Tibial nerve (tissue), 4 donors: ENCODE results near the gene EPB41. TPM values are rescaled to one million over a fixed set of nuclear protein-coding genes. Genes with fewer than 3 reads are reported as not detected.

ENCODE experiments used
- DNase-seq, 2 donors: peaks; one replicate each; pipeline ENCODE4 v3.0.0-alpha.2; 2019; ENCODE audit warnings: low spot score in 2 of 2
- H3K27ac ChIP-seq, 4 donors: fragments of 200-600 bp; sonication (generic) in 3 of 4; one replicate each; pipeline ENCODE4 v1.5.1; 2017 to 2019; ENCODE audit warnings: mild to moderate bottlenecking in 1 of 4
- H3K27me3 ChIP-seq, 2 donors: fragments of 200-600 bp; sonication (generic) in 1 of 2; one replicate each; pipeline versions ENCODE4 v1.5.1 to v1.6.0; 2017 to 2019
- H3K36me3 ChIP-seq, 3 donors: fragments of 200-600 bp; sonication (generic); one replicate each; pipeline ENCODE4 v1.5.1; 2018 to 2019
- H3K4me1 ChIP-seq, 4 donors: fragments of 200-600 bp; sonication (generic) in 3 of 4; one replicate each; pipeline ENCODE4 v1.5.1; 2017 to 2019
- H3K4me3 ChIP-seq, 4 donors: fragments of 200-600 bp; sonication (generic) in 3 of 4; one replicate each; pipeline ENCODE4 v1.5.1; 2017 to 2019; ENCODE audit warnings: mild to moderate bottlenecking in 1 of 4, moderate library complexity in 1 of 4
- H3K9me3 ChIP-seq, 4 donors: fragments of 200-600 bp; sonication (generic) in 3 of 4; one replicate each; pipeline ENCODE4 v1.5.1; 2017 to 2019
- EP300 ChIP-seq, 2 donors: sonication (generic); formaldehyde crosslinking; IDR thresholded peaks; one replicate each; pipeline ENCODE4 v1.6.1; 2017; ENCODE audit warnings: antibody characterized with exemption in 2 of 2, mild to moderate bottlenecking in 1 of 2
- POLR2A ChIP-seq, 2 donors: fragments of 450-650 bp; IDR thresholded peaks; one replicate each; pipeline ENCODE4 v1.6.1; 2017; ENCODE audit warnings: antibody characterized with exemption in 2 of 2, mild to moderate bottlenecking in 2 of 2, moderate library complexity in 2 of 2
- whole genome bisulfite sequencing, 2 donors: methylation state at CpG; one replicate each; pipeline ENCODE4 v1.1.5; 2018; 5-methylcytosine and 5-hydroxymethylcytosine counted together
- total RNA-seq, 4 donors: library from RNA; depleted of rRNA; stranded (reverse); fragments of >200 nt; gene quantifications; one replicate each; pipeline ENCODE4 v1.1.0, GENCODE V29; 2016
- TF ChIP-seq, protein P1 (sequence below), 5 experiments: fragments of 200-600 bp in 3 of 5; fragments of 450-650 bp in 2 of 5; sonication (generic) in 3 of 5; IDR thresholded peaks; one replicate each; pipeline ENCODE4 v1.5.1; 2016 to 2019; ENCODE audit warnings: antibody characterized with exemption in 5 of 5, mild to moderate bottlenecking in 3 of 5, moderate library complexity in 2 of 5

The EPB41 gene
- total RNA-seq, 4 donors from 2014 or later, result 13.9 to 22.1 (median 16.0) TPM

DNA sequence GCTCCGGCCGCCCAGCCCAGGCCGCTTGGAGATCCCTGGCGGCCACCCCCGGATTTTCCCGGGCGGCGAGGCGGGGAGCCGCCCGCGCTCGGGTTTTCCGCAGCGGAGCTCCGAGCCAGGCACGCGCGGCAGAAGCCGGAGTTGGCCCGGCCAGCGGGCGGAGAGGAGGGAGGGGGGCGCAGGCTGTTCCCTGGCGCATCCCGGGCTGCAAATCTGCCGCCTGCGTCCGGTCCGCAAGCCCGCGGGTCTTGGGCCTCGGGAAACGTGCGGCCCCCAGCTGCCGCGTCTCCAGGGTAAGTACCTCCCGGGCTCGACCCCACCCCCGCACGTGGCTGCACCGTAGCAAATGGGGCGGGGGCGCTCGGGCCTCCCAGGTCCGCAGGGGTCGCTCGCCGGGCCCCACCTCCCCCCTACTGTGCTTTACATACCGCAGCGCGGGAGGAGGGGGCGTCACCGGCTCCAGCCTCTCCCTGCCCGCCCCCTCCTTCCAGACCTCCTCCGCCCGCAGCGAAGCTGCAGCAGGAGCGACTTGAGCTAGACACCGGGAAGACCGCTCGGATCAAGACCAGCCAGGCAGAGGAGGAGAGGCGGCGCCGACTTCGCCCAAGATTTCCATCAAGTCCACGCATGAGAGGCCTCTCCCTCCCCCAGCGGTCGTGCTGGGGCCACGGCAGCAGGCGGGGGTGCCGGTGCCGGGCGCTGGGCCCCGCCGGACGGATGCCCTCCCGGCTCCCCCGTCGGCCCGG, 207.7 kb downstream of the EPB41 start:
- no peak for DNase-seq
- peak overlapping the region; percentile 90 to 96 (median 92) for H3K27ac ChIP-seq
- 1% methylated on average over 29 to 58 of the region's 81 CpGs for WGBS, 2 donors
- H3K4me1 ChIP-seq, result peaks cover 0 to 38% (median 15%) of the 10 kb centered on the region in 4 donors
- peaks cover 0 to 32% of the 10 kb centered on the region in 2 donors for H3K27me3 ChIP-seq
- H3K9me3 ChIP-seq, result no peaks in the 10 kb centered on the region
- H3K36me3 ChIP-seq, result no peaks in the 10 kb centered on the region
- TF ChIP-seq, protein P1, sequence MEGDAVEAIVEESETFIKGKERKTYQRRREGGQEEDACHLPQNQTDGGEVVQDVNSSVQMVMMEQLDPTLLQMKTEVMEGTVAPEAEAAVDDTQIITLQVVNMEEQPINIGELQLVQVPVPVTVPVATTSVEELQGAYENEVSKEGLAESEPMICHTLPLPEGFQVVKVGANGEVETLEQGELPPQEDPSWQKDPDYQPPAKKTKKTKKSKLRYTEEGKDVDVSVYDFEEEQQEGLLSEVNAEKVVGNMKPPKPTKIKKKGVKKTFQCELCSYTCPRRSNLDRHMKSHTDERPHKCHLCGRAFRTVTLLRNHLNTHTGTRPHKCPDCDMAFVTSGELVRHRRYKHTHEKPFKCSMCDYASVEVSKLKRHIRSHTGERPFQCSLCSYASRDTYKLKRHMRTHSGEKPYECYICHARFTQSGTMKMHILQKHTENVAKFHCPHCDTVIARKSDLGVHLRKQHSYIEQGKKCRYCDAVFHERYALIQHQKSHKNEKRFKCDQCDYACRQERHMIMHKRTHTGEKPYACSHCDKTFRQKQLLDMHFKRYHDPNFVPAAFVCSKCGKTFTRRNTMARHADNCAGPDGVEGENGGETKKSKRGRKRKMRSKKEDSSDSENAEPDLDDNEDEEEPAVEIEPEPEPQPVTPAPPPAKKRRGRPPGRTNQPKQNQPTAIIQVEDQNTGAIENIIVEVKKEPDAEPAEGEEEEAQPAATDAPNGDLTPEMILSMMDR (IDR thresholded peaks at IDR 0.05), result no peak
- TF ChIP-seq EP300 (IDR thresholded peaks at IDR 0.05) (no peak), POLR2A (IDR thresholded peaks at IDR 0.05) (no peak)
- peak overlapping the region; percentile 64 to 76 (median 70) for H3K4me3 ChIP-seq

DNA sequence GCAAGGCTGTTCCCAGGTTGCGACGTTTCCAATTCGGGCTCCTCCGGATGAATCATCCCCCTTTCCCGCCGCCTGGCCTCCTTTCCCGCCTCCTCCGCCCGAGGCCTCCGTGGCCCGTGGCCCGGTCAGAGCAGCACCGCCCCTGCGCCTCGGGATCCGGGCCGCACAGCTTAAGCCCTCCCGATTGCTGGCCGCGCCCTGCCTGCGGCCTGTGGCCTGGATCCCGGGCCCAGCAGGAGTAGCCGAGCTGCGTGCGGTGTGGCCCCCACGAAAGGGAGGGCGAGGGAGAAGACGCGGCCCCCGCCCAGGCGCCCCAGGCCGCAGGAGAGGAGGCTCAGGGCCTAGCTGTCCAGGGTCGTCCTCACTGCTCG, 208.3 kb downstream of the EPB41 start:
- H3K27me3 ChIP-seq, result peaks cover 0 to 32% of the 10 kb centered on the region in 2 donors
- peak in 1 of 2 donors; percentile 55 for DNase-seq
- peak in 1 of 2 donors; percentile 41 for TF ChIP-seq POLR2A (IDR thresholded peaks at IDR 0.05)
- TF ChIP-seq, protein P1 (IDR thresholded peaks at IDR 0.05), result no peak
- peak in 1 of 2 donors; percentile 65 for TF ChIP-seq EP300 (IDR thresholded peaks at IDR 0.05)
- H3K4me3 ChIP-seq, result peak overlapping the region; percentile 64 to 76 (median 70)
- no peaks in the 10 kb centered on the region for H3K36me3 ChIP-seq
- 3 to 12% methylated on average over 12 to 24 of the region's 34 CpGs for WGBS, 2 donors
- peak overlapping the region; percentile 90 to 96 (median 92) for H3K27ac ChIP-seq
- peaks cover 0 to 38% (median 15%) of the 10 kb centered on the region in 4 donors for H3K4me1 ChIP-seq
- no peaks in the 10 kb centered on the region for H3K9me3 ChIP-seq

DNA sequence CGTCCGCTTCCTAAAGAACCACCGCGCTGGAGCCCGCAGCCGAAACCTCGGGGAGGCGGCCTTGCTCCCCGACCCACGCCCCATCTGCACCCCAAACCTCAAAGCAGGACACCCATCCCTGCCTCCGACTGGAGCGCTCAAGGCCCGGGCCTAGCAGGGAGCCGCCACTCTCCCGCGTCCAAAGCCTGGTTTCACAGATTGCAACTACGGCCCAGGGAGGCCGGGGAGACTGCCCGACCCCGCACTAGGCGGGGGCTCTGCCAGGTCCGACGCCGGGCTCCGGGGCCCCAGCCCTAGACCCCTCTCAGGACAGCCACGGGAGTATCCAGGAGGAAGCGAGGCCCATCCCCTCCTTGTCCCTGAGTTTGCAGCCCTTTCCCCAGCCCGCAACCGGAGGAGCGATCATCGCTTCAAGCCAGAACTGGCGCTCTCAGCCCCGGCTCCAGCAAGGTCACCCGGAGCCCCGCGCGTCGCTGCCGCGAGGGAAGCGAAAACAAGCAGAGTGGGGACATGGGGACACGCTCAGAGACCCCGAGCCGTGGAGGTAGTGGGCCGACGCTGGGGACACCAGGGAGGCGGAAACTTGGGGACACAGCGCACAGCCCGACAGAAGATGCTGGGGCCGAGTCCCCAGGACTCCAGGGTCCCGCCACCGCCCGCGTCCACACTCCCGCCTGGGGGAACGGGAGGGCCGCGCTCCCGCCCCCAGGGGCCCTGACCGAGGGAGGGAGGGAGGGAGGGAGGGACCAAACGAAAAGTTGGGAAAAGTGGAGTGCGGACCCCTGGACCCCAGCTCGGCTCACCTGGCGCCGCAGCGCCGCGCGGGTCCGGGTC, 208.9 kb downstream of the EPB41 start:
- Histone ChIP-seq H3K9me3 (no peaks in the 10 kb centered on the region), H3K4me1 (peaks cover 0 to 38% (median 15%) of the 10 kb centered on the region in 4 donors), H3K27me3 (peaks cover 0 to 32% of the 10 kb centered on the region in 2 donors), H3K36me3 (no peaks in the 10 kb centered on the region), H3K4me3 (peak overlapping the region; percentile 64 to 76 (median 70)), H3K27ac (peak overlapping the region; percentile 90 to 96 (median 92))
- WGBS, 2 donors, result 4 to 19% methylated on average over 22 to 51 of the region's 70 CpGs
- DNase-seq, result no peak
- TF ChIP-seq EP300 (IDR thresholded peaks at IDR 0.05), result peak in 1 of 2 donors; percentile 10
- TF ChIP-seq POLR2A (IDR thresholded peaks at IDR 0.05), result no peak

DNA sequence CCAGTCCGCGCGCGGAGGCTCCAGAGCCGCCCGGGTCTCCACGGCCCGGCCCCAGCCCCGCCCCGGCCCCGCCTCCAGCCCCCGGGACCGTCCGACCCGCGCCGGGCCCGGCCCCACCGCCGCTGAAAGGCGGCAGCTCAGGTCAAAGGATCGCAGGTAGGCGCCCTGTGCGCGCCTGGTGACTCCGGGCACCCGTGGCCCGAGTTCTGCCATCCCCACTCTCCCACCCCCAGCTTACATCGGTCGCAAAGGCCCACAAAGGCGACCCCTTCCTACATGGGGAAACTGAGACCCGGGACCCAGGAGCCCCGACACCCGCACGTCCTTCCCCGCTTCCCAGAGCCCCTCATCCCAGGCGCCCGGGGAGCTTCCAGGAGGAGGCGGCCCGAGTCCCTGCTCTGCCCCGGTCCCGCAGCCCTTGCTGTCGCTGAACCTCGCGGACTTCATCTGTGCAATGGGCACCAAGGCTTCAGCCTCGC, 209.6 kb downstream of the EPB41 start, which contains the start of gene TMEM200B:
Gene TMEM200B (minus strand): TSS at position 17 of the 479 bp plus-strand sequence. CDS start 2,075 bp downstream, outside the sequence.
- Histone ChIP-seq H3K4me3 (peak within 1 kb of the TSS; percentile 64 to 76 (median 70)), H3K27me3 (peaks cover 0 to 32% of the 10 kb centered on the region in 2 donors), H3K9me3 (no peaks in the 10 kb centered on the region), H3K27ac (peak within 1 kb of the TSS; percentile 90 to 96 (median 92)), H3K36me3 (no peaks in the 10 kb centered on the region), H3K4me1 (peaks cover 0 to 38% (median 15%) of the 10 kb centered on the region in 4 donors)
- DNase-seq, result no peak
- TF ChIP-seq, protein P1 (IDR thresholded peaks at IDR 0.05), result no peak
- no peak for TF ChIP-seq EP300 (IDR thresholded peaks at IDR 0.05)
- no peak for TF ChIP-seq POLR2A (IDR thresholded peaks at IDR 0.05)
- 2 to 3% methylated on average over 6 to 39 of the region's 46 CpGs for WGBS, 2 donors
